ENCODE data around the gene SLC22A13. TPM values are rescaled to one million over a fixed set of nuclear protein-coding genes. Genes with fewer than 3 reads are reported as not detected.

The SLC22A13 gene
- polyA plus RNA-seq, 1 donor (not counting 4 experiments of a cell fraction or from before 2014, with no cell fraction given) = 0.25 TPM

- FAIRE-seq = no peak
Observed at GRCh38 chr3:38281895-38282686, 16.5 kb downstream of the SLC22A13 start, which contains the start of gene SLC22A14. SLC22A14 (plus strand) TSS chr3:38282294; CDS start chr3:38306027, 23,733 bp downstream.

GRCh38 chr3:38283810-38284755 lies 18.5 kb downstream of the SLC22A13 start:
- no peak for FAIRE-seq
- no peak overlapping the region for H3K27ac ChIP-seq (ENCODE audit: control insufficient read depth, insufficient read depth, low read length)
- dilution Hi-C loops (cut with MboI; ENCODE audit: extremely low pct_ligation_motif_present, low sequenced_read_pairs) = no loop called here

More at GRCh38 chr3:38281895-38282686, 16.5 kb downstream of the SLC22A13 start, which contains the start of gene SLC22A14:
- Histone ChIP-seq H3K27ac (ENCODE audit: control insufficient read depth, insufficient read depth, low read length) (no peak within 1 kb of the TSS), H3K79me2 (ENCODE audit: control insufficient read depth, insufficient read depth, low read length) (no peaks in the 10 kb centered on the region), H3K9me1 (ENCODE audit: control insufficient read depth, extremely low read depth, insufficient read depth, low read length) (no peaks in the 10 kb centered on the region), H4K20me1 (ENCODE audit: control insufficient read depth, extremely low read depth, insufficient read depth, low read length) (no peaks in the 10 kb centered on the region), H2AFZ (ENCODE audit: control insufficient read depth, low read length) (no peak within 1 kb of the TSS), H3K36me3 (ENCODE audit: control insufficient read depth in 2 of 2, extremely low read depth in 1 of 2, insufficient read depth in 2 of 2, low read length in 2 of 2) (peaks cover 0 to 7% of the 10 kb centered on the region in 2 experiments), H3K9me3 (ENCODE audit: control insufficient read depth, low read depth, low read length) (no peaks in the 10 kb centered on the region), H3K4me1 (ENCODE audit: control insufficient read depth, extremely low read depth, insufficient read depth, low read length) (no peaks in the 10 kb centered on the region), H3K9ac (ENCODE audit: control insufficient read depth, extremely low read depth, insufficient read depth, low read length) (no peak within 1 kb of the TSS), H3K27me3 (ENCODE audit: control insufficient read depth, extremely low read depth, insufficient read depth, low read length) (no peaks in the 10 kb centered on the region), H3K4me3 (ENCODE audit: control insufficient read depth in 2 of 3, extremely low read depth in 1 of 3, insufficient read depth in 2 of 3, low read depth in 1 of 3, low read length in 3 of 3) (no peak within 1 kb of the TSS), H3K4me2 (ENCODE audit: control insufficient read depth, extremely low read depth, insufficient read depth, low read depth, low read length) (no peak within 1 kb of the TSS)
- dilution Hi-C loops (cut with MboI; ENCODE audit: extremely low pct_ligation_motif_present, low sequenced_read_pairs) = no loop called here
- no peak for DNase-seq (ENCODE audit: low read depth, low spot score)
- TF ChIP-seq EZH2 (IDR thresholded peaks at IDR 0.05; ENCODE audit: low read length) = no peak
- peak in 2 of 3 experiments; percentile 17 to 41 for TF ChIP-seq CTCF (optimal IDR thresholded peaks at IDR 0.05 in 1 of 3, IDR thresholded peaks at IDR 0.05 in 1 of 3, conservative IDR thresholded peaks at IDR 0.05 in 1 of 3; ENCODE audit: extremely low read depth in 1 of 3, insufficient read depth in 2 of 3, low read length in 3 of 3)

More at GRCh38 chr3:38283810-38284755, 18.5 kb downstream of the SLC22A13 start:
- no peaks in the 10 kb centered on the region for H3K9me3 ChIP-seq (ENCODE audit: control insufficient read depth, low read depth, low read length)
- H3K4me1 ChIP-seq (ENCODE audit: control insufficient read depth, extremely low read depth, insufficient read depth, low read length) = no peaks in the 10 kb centered on the region
- DNase-seq (ENCODE audit: low read depth, low spot score) = no peak
- peaks cover 0 to 1% of the 10 kb centered on the region in 2 experiments for H3K36me3 ChIP-seq (ENCODE audit: control insufficient read depth in 2 of 2, extremely low read depth in 1 of 2, insufficient read depth in 2 of 2, low read length in 2 of 2)
- no peak for TF ChIP-seq CTCF (optimal IDR thresholded peaks at IDR 0.05 in 1 of 3, IDR thresholded peaks at IDR 0.05 in 1 of 3, conservative IDR thresholded peaks at IDR 0.05 in 1 of 3; ENCODE audit: extremely low read depth in 1 of 3, insufficient read depth in 2 of 3, low read length in 3 of 3)
- TF ChIP-seq EZH2 (IDR thresholded peaks at IDR 0.05; ENCODE audit: low read length) = no peak
- no peak overlapping the region for H3K4me2 ChIP-seq (ENCODE audit: control insufficient read depth, extremely low read depth, insufficient read depth, low read depth, low read length)
- H3K9ac ChIP-seq (ENCODE audit: control insufficient read depth, extremely low read depth, insufficient read depth, low read length) = no peak overlapping the region
- H3K79me2 ChIP-seq (ENCODE audit: control insufficient read depth, insufficient read depth, low read length) = no peaks in the 10 kb centered on the region
- no peak overlapping the region for H2AFZ ChIP-seq (ENCODE audit: control insufficient read depth, low read length)
- no peak overlapping the region for H3K4me3 ChIP-seq (ENCODE audit: control insufficient read depth in 2 of 3, extremely low read depth in 1 of 3, insufficient read depth in 2 of 3, low read depth in 1 of 3, low read length in 3 of 3)
- no peaks in the 10 kb centered on the region for H3K9me1 ChIP-seq (ENCODE audit: control insufficient read depth, extremely low read depth, insufficient read depth, low read length)
- no peaks in the 10 kb centered on the region for H3K27me3 ChIP-seq (ENCODE audit: control insufficient read depth, extremely low read depth, insufficient read depth, low read length)
- H4K20me1 ChIP-seq (ENCODE audit: control insufficient read depth, extremely low read depth, insufficient read depth, low read length) = no peaks in the 10 kb centered on the region

Data from keratinocyte (primary cell).